ENCODE data around the gene FMN2.
A peak's percentile ranks its signal among the peaks of the same experiment; 100 is the strongest.

FMN2 gene

GRCh38 chr1:240114222-240114621 is 22.5 kb downstream of the FMN2 start:
- DNase-seq (ENCODE audit: low read depth in 1 of 2, low spot score in 1 of 2), result no peak
- Histone ChIP-seq H3K27me3 (ENCODE audit: insufficient read depth, poor library complexity, severe bottlenecking) (no peaks in the 10 kb centered on the region), H3K4me3 (replicated peaks; ENCODE audit: insufficient read depth, low read length) (no peak overlapping the region), H3K27ac (replicated peaks) (no peak overlapping the region)
- TF ChIP-seq POLR2AphosphoS5 (IDR thresholded peaks at IDR 0.05; ENCODE audit: low read depth) (no peak), CTCF (IDR thresholded peaks at IDR 0.05; ENCODE audit: insufficient read depth, low read length) (no peak), REST (IDR thresholded peaks at IDR 0.05; ENCODE audit: insufficient replicate concordance, low read depth) (no peak), GABPA (IDR thresholded peaks at IDR 0.05; ENCODE audit: low read depth) (no peak), SPI1 (IDR thresholded peaks at IDR 0.05; ENCODE audit: borderline replicate concordance, low read depth) (no peak)

- no peak for DNase-seq (ENCODE audit: low read depth in 1 of 2, low spot score in 1 of 2)
- Histone ChIP-seq H3K27ac (replicated peaks) (no peak overlapping the region), H3K27me3 (ENCODE audit: insufficient read depth, poor library complexity, severe bottlenecking) (no peaks in the 10 kb centered on the region), H3K4me3 (replicated peaks; ENCODE audit: insufficient read depth, low read length) (no peak overlapping the region)
- no peak for TF ChIP-seq POLR2AphosphoS5 (IDR thresholded peaks at IDR 0.05; ENCODE audit: low read depth)
- TF ChIP-seq CTCF (IDR thresholded peaks at IDR 0.05; ENCODE audit: insufficient read depth, low read length), result no peak
- TF ChIP-seq GABPA (IDR thresholded peaks at IDR 0.05; ENCODE audit: low read depth), result no peak
- TF ChIP-seq REST (IDR thresholded peaks at IDR 0.05; ENCODE audit: insufficient replicate concordance, low read depth), result no peak
- no peak for TF ChIP-seq SPI1 (IDR thresholded peaks at IDR 0.05; ENCODE audit: borderline replicate concordance, low read depth)
Observed at GRCh38 chr1:240115831-240116230, 24.1 kb downstream of the FMN2 start.

- no peak overlapping the region for H3K4me3 ChIP-seq (replicated peaks; ENCODE audit: insufficient read depth, low read length)
- H3K27me3 ChIP-seq (ENCODE audit: insufficient read depth, poor library complexity, severe bottlenecking), result no peaks in the 10 kb centered on the region
- DNase-seq (ENCODE audit: low read depth in 1 of 2, low spot score in 1 of 2), result peak; percentile 11 to 12
- no peak overlapping the region for H3K27ac ChIP-seq (replicated peaks)
- TF ChIP-seq REST (IDR thresholded peaks at IDR 0.05; ENCODE audit: insufficient replicate concordance, low read depth) (no peak), POLR2AphosphoS5 (IDR thresholded peaks at IDR 0.05; ENCODE audit: low read depth) (no peak), SPI1 (IDR thresholded peaks at IDR 0.05; ENCODE audit: borderline replicate concordance, low read depth) (peak; percentile 31; the same call in 1 of the 2 replicates), GABPA (IDR thresholded peaks at IDR 0.05; ENCODE audit: low read depth) (no peak)
Observed at GRCh38 chr1:240116831-240117769, 25.4 kb downstream of the FMN2 start.
